WTC11 (cell line): Measurements from ENCODE around the gene GOLGA2. TPM values are rescaled to one million over a fixed set of nuclear protein-coding genes. Genes with fewer than 3 reads are reported as not detected.

Experiments used
- ATAC-seq: fragments of 200-7000 bp; cut with Tn5 transposase; 2 replicates; pipeline ENCODE4 v1.10.0; 2021; ENCODE audit warnings: mild to moderate bottlenecking, moderate library complexity
- CTCF ChIA-PET: fragments of 300-600 bp; sonication (Branson Sonifier 250); formaldehyde crosslinking; loops from one replicate; lab custom pipeline; 2021; ENCODE audit warnings: antibody characterized with exemption; lab: Charles Lee
- POLR2A ChIA-PET: fragments of 350-600 bp; sonication (Branson Sonifier 250); formaldehyde crosslinking; loops from one replicate; lab custom pipeline; 2021; ENCODE audit warnings: antibody characterized with exemption; lab: Charles Lee
- DNase-seq: peaks from one replicate; pipeline ENCODE4 v3.0.0; 2021; ENCODE audit warnings: low spot score
- H3K27ac Mint-ChIP-seq: 2 replicates; pipeline ENCODE4 v1.8.0; 2021; ENCODE audit warnings: mixed read lengths
- H3K27me3 Mint-ChIP-seq: 2 replicates; pipeline ENCODE4 v1.8.0; 2021; ENCODE audit warnings: low read depth, mild to moderate bottlenecking, moderate library complexity, mixed read lengths
- H3K36me3 Mint-ChIP-seq: 2 replicates; pipeline ENCODE4 v1.8.0; 2021; ENCODE audit warnings: mixed read lengths
- H3K4me1 Mint-ChIP-seq: 2 replicates; pipeline ENCODE4 v1.8.0; 2022; ENCODE audit warnings: mixed read lengths
- H3K4me3 Mint-ChIP-seq: 2 replicates; pipeline ENCODE4 v1.8.0; 2021; ENCODE audit warnings: mild to moderate bottlenecking, moderate library complexity, mixed read lengths
- H3K9me3 Mint-ChIP-seq: 2 replicates; pipeline ENCODE4 v1.8.0; 2021; ENCODE audit warnings: mixed read lengths
- ARID4B ChIP-seq: sonication (generic); formaldehyde crosslinking; IDR thresholded peaks from 2 replicates; pipeline ENCODE4 v1.8.0; 2023; ENCODE audit warnings: missing genetic modification reagents, mild to moderate bottlenecking, borderline replicate concordance
- CBFB ChIP-seq: sonication (generic); formaldehyde crosslinking; IDR thresholded peaks from 2 replicates; pipeline ENCODE4 v1.8.1; 2022; ENCODE audit warnings: mild to moderate bottlenecking, low read depth, missing genetic modification reagents
- CREB1 ChIP-seq: sonication (generic); formaldehyde crosslinking; IDR thresholded peaks from 2 replicates; pipeline ENCODE4 v1.8.0; 2023; ENCODE audit warnings: mild to moderate bottlenecking, missing genetic modification reagents
- ESRRA ChIP-seq: sonication (generic); formaldehyde crosslinking; IDR thresholded peaks from 2 replicates; pipeline ENCODE4 v1.8.1; 2022; ENCODE audit warnings: mild to moderate bottlenecking, missing genetic modification reagents, borderline replicate concordance
- FOXJ3 ChIP-seq: sonication (generic); formaldehyde crosslinking; IDR thresholded peaks from 2 replicates; pipeline ENCODE4 v1.9.0; 2021; ENCODE audit warnings: missing genetic modification reagents, mild to moderate bottlenecking, borderline replicate concordance
- FOXP4 ChIP-seq: sonication (generic); formaldehyde crosslinking; IDR thresholded peaks from 2 replicates; pipeline ENCODE4 v1.8.0; 2022; ENCODE audit warnings: mild to moderate bottlenecking, missing genetic modification reagents
- GTF2I ChIP-seq: fragments of 250-450 bp; sonication (Bioruptor Pico); conservative IDR thresholded peaks from 2 replicates; pipeline ENCODE4 v1.4.0; 2021; ENCODE audit warnings: mild to moderate bottlenecking
- IRF2 ChIP-seq: sonication (generic); formaldehyde crosslinking; IDR thresholded peaks from 2 replicates; pipeline ENCODE4 v1.8.0; 2022; ENCODE audit warnings: low read depth, missing genetic modification reagents, borderline replicate concordance
- NFATC4 ChIP-seq: fragments of 250-450 bp; sonication (Bioruptor Pico); IDR thresholded peaks from 2 replicates; pipeline ENCODE4 v1.9.0; 2021; ENCODE audit warnings: mild to moderate bottlenecking
- SMAD3 ChIP-seq: sonication (generic); formaldehyde crosslinking; IDR thresholded peaks from 2 replicates; pipeline ENCODE4 v1.8.0; 2022; ENCODE audit warnings: missing genetic modification reagents, mild to moderate bottlenecking, borderline replicate concordance
- SMAD4 ChIP-seq: sonication (generic); formaldehyde crosslinking; IDR thresholded peaks from 2 replicates; pipeline ENCODE4 v1.8.0; 2022; ENCODE audit warnings: mild to moderate bottlenecking, missing genetic modification reagents
- SP1 ChIP-seq: sonication (generic); formaldehyde crosslinking; conservative IDR thresholded peaks from 2 replicates; pipeline ENCODE4 v1.8.1; 2022; ENCODE audit warnings: missing genetic modification reagents
- ZBTB43 ChIP-seq: sonication (generic); formaldehyde crosslinking; IDR thresholded peaks from 2 replicates; pipeline ENCODE4 v1.8.1; 2023; ENCODE audit warnings: mild to moderate bottlenecking, missing genetic modification reagents
- ZNF396 ChIP-seq: fragments of 250-450 bp; sonication (Bioruptor Pico); IDR thresholded peaks from 2 replicates; pipeline ENCODE4 v1.8.0; 2021; ENCODE audit warnings: mild to moderate bottlenecking, moderate library complexity, borderline replicate concordance
- total RNA-seq: library from RNA; stranded (reverse); gene quantifications from 3 replicates; pipeline ENCODE4 v1.2.3, GENCODE V29; 2021
- TF ChIP-seq, protein P1 (sequence below): sonication (generic); formaldehyde crosslinking; IDR thresholded peaks from 2 replicates; pipeline ENCODE4 v1.8.1; 2022; ENCODE audit warnings: low read depth, missing genetic modification reagents, borderline replicate concordance
- TF ChIP-seq, protein P2 (sequence below): fragments of 250-450 bp; sonication (Bioruptor Pico); IDR thresholded peaks from 2 replicates; pipeline ENCODE4 v1.8.0; 2021; ENCODE audit warnings: mild to moderate bottlenecking
- TF ChIP-seq, protein P3 (sequence below): sonication (generic); formaldehyde crosslinking; IDR thresholded peaks from 2 replicates; pipeline ENCODE4 v1.8.0; 2022; ENCODE audit warnings: mild to moderate bottlenecking, missing genetic modification reagents
- TF ChIP-seq, protein P4 (sequence below): fragments of 250-450 bp; sonication (Bioruptor Pico); IDR thresholded peaks from 2 replicates; pipeline ENCODE4 v1.9.0; 2021; ENCODE audit warnings: mild to moderate bottlenecking

GOLGA2 gene
- total RNA-seq, 1 experiment from 2014 or later = 66.3 TPM

- TF ChIP-seq, protein P1, sequence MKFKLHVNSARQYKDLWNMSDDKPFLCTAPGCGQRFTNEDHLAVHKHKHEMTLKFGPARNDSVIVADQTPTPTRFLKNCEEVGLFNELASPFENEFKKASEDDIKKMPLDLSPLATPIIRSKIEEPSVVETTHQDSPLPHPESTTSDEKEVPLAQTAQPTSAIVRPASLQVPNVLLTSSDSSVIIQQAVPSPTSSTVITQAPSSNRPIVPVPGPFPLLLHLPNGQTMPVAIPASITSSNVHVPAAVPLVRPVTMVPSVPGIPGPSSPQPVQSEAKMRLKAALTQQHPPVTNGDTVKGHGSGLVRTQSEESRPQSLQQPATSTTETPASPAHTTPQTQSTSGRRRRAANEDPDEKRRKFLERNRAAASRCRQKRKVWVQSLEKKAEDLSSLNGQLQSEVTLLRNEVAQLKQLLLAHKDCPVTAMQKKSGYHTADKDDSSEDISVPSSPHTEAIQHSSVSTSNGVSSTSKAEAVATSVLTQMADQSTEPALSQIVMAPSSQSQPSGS = no peak
- TF ChIP-seq, protein P2, sequence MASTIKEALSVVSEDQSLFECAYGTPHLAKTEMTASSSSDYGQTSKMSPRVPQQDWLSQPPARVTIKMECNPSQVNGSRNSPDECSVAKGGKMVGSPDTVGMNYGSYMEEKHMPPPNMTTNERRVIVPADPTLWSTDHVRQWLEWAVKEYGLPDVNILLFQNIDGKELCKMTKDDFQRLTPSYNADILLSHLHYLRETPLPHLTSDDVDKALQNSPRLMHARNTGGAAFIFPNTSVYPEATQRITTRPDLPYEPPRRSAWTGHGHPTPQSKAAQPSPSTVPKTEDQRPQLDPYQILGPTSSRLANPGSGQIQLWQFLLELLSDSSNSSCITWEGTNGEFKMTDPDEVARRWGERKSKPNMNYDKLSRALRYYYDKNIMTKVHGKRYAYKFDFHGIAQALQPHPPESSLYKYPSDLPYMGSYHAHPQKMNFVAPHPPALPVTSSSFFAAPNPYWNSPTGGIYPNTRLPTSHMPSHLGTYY (CRISPR knock-in tag) = no peak
Observed at GRCh38 chr9:128208946-128209669, 66.7 kb downstream of the GOLGA2 start (continued).

- CTCF ChIA-PET = no interaction called here
- ATAC-seq (no peak), DNase-seq (no peak)
- no peak for TF ChIP-seq ESRRA
- TF ChIP-seq FOXJ3 (CRISPR knock-in tag) = no peak
- TF ChIP-seq ZNF396 = no peak
- no peak for TF ChIP-seq NFATC4
- Mint-ChIP-seq H3K4me1 (peaks cover 11% of the 10 kb centered on the region), H3K27me3 (peaks cover 18% of the 10 kb centered on the region), H3K9me3 (no peaks in the 10 kb centered on the region), H3K36me3 (no peaks in the 10 kb centered on the region), H3K27ac (no peak overlapping the region), H3K4me3 (no peak overlapping the region)
- POLR2A ChIA-PET = no interaction called here
Observed at GRCh38 chr9:128208386-128208785, 67.4 kb downstream of the GOLGA2 start.

- H3K4me1 Mint-ChIP-seq = peaks cover 17% of the 10 kb centered on the region
- no peak for DNase-seq
- ChIA-PET CTCF (interaction anchor here (1.0 to 1.3 kb wide), 6 partner anchors 12 to 134 kb away, joined by 3 to 8 read pairs (median 4); no protein-coding TSS in a partner anchor), POLR2A (no interaction called here)
- no peaks in the 10 kb centered on the region for H3K36me3 Mint-ChIP-seq
- H3K27me3 Mint-ChIP-seq = peaks cover 12% of the 10 kb centered on the region
- no peaks in the 10 kb centered on the region for H3K9me3 Mint-ChIP-seq
- ATAC-seq = no peak
- H3K27ac Mint-ChIP-seq = no peak overlapping the region
- H3K4me3 Mint-ChIP-seq = no peak overlapping the region
- TF ChIP-seq SP1 (CRISPR knock-in tag) (no peak), SMAD4 (CRISPR knock-in tag) (no peak), CBFB (no peak), FOXP4 (CRISPR knock-in tag) (no peak), GTF2I (no peak), SMAD3 (CRISPR knock-in tag) (no peak), ESRRA (no peak), IRF2 (no peak), ZBTB43 (CRISPR knock-in tag) (no peak), CREB1 (CRISPR knock-in tag) (no peak), ARID4B (CRISPR knock-in tag) (no peak)
- TF ChIP-seq, protein P3, sequence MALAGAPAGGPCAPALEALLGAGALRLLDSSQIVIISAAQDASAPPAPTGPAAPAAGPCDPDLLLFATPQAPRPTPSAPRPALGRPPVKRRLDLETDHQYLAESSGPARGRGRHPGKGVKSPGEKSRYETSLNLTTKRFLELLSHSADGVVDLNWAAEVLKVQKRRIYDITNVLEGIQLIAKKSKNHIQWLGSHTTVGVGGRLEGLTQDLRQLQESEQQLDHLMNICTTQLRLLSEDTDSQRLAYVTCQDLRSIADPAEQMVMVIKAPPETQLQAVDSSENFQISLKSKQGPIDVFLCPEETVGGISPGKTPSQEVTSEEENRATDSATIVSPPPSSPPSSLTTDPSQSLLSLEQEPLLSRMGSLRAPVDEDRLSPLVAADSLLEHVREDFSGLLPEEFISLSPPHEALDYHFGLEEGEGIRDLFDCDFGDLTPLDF = no peak
- TF ChIP-seq, protein P4, sequence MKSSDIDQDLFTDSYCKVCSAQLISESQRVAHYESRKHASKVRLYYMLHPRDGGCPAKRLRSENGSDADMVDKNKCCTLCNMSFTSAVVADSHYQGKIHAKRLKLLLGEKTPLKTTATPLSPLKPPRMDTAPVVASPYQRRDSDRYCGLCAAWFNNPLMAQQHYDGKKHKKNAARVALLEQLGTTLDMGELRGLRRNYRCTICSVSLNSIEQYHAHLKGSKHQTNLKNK (CRISPR knock-in tag) = no peak
Observed at GRCh38 chr9:128206916-128207910, 68.6 kb downstream of the GOLGA2 start.
